GM19395 (cell line): ENCODE results near the gene GFRA4.

Source experiments
- ATAC-seq: cut with Tn5 transposase; IDR thresholded peaks from one replicate; pipeline ENCODE4 v1.9.1; 2021; ENCODE audit warnings: mild to moderate bottlenecking, moderate library complexity; ENCODE audit not compliant: unreplicated experiment

Gene GFRA4

DNA sequence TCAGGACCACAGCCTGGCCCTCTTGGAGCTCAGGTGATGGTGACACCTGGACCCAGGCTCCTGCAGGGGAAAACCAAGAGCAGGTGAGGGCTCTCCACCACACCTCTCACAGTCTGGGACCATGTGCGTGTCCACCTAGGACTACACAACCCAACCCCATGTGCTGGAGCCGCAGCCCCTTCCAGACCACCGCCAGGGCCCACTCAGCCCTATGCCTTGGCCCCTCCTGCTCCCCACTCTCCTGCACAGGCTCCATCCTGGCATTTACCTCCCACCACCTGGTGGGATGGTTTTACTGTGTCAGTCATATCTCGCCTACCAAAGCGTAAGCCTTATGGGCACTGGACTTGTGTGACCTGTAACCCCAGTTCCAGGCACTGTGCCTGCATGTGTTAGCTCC is 31.7 kb upstream of the GFRA4 start:
- no peak for ATAC-seq

- no peak for ATAC-seq
Observed at GRCh38 chr20:3693376-3693775, 30.2 kb upstream of the GFRA4 start.

GRCh38 chr20:3692706-3693294 is 29.6 kb upstream of the GFRA4 start:
- no peak for ATAC-seq

GRCh38 chr20:3691897-3692296 is 28.7 kb upstream of the GFRA4 start:
- no peak for ATAC-seq

- ATAC-seq, result no peak
Observed at GRCh38 chr20:3691306-3691705, 28.1 kb upstream of the GFRA4 start.

DNA sequence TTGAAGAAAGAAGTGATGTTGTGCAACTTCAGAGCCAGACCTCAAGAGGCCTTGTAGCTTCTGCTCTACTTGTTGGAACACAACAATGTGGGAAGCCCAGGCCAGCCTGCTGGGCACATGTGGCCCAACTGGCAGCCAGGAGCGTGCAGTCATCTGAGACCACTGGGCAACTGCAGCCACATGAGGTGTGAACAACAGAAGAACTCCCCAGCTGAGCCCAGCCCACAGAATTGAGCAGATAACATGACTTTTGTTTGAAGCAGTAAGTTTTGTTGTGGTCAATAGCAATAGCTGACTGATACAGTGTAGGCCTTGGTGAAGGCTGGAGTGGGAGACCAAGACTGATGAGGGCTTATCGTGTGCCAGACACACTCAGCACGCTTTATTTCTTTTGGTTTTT is 27.2 kb upstream of the GFRA4 start:
- no peak for ATAC-seq

DNA sequence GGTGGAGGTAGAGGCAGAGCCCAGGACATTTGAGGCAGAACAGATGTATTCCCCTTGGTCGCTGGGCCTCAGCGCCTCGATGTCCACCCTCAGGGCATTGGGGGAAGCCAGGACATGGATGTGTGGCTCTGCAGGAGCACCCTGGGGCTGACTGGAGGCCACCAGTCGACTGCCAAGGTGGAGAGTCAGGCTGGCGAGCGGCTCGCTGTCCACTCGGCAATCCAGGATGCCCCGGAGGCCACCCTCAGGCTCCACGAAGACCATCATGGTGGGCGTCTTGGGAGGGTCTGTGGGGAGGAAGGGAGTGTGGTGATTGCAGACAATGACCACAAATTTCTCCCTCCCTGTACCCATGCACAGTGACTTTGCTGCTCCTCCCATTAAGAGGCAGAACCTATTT is 26.8 kb upstream of the GFRA4 start:
- no peak for ATAC-seq

DNA sequence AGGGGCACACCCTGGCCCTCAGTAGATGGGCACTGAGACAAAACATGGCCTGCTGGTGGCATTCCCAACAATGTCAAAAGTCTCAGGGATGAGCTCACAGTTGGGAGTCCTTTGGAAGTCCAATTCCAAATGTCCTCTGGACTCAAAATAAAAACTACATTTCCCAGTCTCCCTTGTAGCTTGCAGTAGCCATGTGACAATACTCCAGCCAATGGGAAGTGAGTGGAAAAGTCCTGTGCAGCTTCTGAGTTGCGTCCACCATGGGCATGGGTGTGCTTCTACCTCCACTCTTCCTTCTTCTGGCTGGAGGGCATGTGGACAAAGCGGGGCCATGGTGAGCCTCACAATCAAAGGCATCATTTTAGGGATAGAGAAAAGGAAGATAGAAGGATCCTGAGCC is 24.5 kb upstream of the GFRA4 start:
- no peak for ATAC-seq

DNA sequence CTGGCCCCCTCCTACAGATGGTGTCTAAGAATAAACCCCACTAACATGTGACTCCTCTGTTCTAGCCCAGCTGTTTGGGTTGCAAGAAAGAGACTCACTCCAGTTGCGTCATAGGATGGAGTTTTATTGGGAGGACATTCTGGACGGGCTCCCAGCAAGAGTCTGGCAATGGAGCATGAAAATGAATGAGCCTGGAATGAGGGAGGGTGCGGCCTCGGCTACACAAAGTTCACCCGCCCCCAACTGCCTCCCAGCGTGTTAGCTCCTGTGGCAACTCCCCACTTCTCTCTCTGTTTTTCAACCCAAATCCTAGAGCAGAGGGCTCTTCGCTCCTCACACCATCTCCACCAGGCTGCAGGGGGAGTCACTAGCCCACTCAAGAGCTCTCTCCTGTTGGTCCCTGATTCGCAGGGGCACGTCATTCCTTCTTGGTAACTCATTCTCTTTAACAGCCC is 23.7 kb upstream of the GFRA4 start:
- no peak for ATAC-seq

DNA sequence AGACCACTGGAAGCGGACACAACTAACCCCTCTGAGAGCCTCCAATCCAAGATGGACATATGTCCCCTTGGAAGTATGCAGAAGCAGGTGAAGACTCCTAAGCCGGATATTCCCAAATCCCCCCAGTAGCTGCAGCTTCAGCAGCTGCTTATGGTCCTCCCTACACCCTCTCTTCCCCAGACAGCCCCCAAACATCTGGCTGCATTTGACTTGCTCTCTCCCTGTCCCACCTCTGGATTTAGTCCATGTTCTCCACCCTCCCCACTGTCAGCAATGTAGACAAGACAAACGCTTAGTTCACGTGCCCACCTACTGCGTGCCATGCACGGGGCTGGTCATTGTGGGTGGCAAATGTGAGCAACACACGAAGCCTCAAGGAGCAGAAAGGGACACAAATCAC is 23.2 kb upstream of the GFRA4 start:
- no peak for ATAC-seq

DNA sequence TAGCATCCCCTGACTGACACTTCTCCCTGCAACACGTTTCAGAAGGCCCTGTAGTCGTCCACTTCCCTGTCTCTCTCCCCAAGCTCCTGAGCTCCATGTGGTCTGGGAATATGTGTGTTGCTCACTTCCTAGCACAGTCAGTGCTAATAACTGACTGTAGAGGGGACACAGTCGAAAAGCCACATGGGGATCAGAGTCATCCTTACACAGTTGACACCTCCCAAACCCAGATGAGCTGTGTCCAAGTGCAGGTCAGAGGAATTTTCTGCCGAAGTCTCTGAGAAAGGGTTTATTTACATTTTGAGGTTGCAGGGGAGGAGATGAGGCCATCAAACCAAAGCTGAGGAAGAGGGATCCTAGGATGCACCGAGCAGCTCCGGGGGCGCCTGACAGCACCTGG is 22.1 kb upstream of the GFRA4 start:
- ATAC-seq, result no peak

- no peak for ATAC-seq
Observed at GRCh38 chr20:3681931-3682781, 19.0 kb upstream of the GFRA4 start, which contains the start of gene ADAM33. TSS of gene ADAM33 (minus strand) at chr20:3682010. CDS start at chr20:3682004, 6 bp downstream.

DNA sequence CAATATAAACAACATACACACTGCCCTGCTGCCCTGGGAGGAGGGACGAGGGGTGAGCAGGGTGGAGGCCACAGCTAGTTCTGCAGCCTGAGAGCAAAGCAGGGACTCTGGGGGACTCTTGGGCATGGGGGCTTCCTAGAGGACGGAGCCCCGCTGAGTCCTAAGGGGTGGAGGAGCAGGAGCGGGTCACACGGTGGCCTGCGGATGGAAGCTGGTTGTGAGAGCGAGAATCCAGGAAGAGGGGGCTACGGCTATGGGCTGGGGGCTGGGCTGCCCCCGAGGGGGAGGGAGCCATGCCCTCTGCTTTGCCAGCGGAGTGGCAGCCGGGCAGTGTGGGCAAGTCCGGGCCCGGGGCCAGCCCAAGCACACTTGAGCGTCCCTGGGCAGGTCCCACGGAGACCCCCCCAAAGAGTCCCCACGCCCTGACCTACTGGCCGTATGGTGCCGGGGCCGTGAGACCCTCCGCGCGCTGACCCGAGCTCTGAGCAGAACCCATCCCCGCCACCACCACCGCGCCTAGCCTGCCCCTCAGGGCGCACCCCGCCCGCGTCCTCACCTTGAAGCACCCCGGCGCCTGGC is 18.2 kb upstream of the GFRA4 start:
- ATAC-seq, result no peak

DNA sequence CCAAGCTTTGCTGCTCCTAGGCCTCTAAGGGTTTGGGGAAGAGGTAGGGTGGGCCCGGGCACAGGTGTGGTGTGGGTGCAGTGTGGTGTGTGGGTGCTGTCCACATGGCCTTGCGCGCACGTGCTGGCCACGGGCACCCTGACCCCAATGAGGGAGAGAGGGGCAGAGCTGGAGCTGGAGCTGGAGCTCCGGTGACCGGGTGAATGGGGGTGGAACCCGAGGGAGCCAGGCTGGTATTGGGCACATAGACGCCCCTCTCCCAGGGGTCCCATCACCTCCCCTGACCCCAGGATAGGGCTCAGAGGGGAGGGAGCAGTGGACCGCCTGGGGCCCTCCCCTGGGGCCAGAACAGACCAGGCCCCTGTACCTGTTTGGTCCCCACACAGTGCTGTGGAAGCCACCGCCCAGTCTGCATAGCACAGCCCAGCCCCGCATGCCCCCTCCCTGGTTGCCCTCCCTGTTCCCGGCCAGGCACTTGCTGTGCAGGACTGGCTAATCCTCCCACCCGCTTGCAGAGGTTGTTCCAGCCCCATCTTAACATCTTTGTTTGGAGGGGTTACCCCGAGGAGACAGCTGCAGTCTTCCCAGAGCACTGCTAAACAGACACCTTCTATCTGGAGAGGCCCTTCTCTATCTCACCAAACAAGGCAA is 17.6 kb upstream of the GFRA4 start:
- ATAC-seq, result no peak

- no peak for ATAC-seq
Observed at GRCh38 chr20:3679749-3680700, 16.8 kb upstream of the GFRA4 start.

DNA sequence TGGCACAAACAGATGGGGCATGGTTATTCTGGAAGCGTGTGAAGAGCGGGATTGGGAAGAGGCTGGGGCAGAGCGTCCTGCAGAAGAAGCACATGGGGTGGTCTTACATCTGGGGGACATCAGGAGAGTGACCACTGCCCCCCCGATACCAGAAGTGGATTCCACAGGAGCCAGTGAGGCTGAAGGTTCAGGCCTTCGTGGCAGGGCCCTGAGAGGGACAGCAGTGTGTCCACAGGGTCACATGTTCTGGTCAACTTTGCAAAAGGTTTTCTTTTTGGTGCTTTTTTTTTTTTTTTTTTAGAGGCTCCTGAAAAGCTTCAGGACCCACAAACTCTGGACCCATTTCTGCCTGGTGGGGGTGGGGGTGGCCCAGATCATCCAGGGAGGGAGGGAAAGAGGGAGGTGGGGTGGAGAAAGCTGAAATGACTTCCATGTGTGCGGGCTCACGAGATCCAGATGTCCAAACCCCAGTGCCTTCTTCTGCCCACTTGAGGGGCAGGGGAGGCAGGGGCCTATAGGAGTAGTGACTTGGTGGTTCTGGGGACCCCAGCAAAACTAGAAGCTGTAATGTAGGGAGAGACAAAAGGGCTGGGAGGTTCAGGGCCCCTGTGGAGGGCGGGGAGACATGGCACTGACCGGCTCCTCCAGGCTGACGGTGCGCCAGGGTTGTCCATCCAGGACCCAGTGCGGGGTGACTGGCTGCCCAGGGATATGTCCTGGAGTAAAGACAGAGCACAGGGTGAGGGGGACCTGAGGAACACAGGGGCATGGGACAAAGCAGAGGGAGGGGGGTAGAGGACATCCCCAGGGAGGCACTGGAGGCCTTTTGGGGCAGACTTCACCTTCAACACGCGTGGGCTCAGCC is 15.9 kb upstream of the GFRA4 start:
- ATAC-seq, result no peak

DNA sequence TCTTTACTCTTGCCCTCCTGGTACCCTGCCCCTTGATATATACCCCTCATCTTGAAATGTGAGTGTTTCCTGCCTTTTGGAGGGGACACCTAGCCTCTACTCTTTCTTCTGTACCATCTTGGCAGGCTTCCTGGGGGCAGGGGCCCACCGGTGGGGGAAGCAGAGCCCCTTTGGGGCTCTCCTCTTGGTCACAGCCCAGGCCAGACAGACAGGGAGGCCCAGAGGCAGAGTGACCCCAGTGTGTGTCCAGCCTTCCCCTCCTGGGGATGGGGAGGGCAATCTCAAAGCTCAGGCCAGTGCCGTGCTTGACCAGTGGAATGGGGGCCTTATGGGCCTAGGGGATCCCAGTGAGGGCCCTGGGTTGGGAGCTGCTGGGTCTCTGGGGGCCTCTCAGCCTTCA is 15.0 kb upstream of the GFRA4 start:
- ATAC-seq, result no peak

- no peak for ATAC-seq
Observed at GRCh38 chr20:3677733-3678132, 14.5 kb upstream of the GFRA4 start.
